Measurements from ENCODE around the gene INPP5E. TPM values are rescaled to one million over a fixed set of nuclear protein-coding genes. Genes with fewer than 3 reads are reported as not detected.

INPP5E gene
- total and polyA plus RNA-seq, 10 of the 15 experiments (the other 5 are each of a cell fraction or from before 2014, with no cell fraction given): 0.24 to 16.0 (median 5.3) TPM

DNA sequence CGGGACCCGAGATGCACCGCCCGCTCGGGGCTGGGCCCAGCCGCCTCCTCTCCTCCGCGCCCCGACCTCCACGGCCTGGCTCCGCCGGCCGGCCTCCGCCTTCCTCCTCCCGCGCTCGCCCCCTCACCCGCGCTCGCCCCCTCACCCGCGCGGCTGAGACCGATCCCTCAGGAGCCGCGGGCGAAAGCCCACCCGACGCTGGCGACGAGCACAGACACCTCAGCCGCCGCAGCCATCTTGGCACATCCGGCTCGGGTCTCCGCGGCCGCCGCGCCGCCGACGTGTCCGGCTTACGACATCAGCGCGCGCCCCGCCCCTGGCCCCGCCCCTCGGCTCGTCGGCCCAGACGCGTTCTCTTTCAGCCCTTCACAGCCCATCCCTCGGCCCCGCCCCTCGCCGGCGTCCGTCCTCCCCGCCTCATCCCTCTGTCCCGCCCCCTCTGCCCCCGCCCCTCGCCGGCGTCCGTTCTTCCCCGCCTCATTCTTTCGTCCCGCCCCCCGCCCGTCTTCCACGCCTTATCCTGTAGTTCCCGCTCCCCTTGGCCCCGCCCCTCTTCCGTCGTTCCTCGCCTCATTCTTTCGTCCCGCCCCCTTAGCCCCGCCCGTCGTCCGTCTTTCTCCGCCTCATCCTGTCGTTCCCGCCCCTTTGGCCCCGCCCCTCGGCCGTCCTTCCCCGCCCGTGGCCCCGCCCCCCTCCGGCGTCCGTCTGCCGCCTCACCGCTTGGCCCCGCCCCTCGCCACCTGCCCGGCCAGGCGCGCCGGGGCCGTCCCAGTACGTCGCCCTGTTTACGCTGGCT, 43.3 kb upstream of the INPP5E start, which contains the start of gene SEC16A (continued):
- TF ChIP-seq, protein P1, sequence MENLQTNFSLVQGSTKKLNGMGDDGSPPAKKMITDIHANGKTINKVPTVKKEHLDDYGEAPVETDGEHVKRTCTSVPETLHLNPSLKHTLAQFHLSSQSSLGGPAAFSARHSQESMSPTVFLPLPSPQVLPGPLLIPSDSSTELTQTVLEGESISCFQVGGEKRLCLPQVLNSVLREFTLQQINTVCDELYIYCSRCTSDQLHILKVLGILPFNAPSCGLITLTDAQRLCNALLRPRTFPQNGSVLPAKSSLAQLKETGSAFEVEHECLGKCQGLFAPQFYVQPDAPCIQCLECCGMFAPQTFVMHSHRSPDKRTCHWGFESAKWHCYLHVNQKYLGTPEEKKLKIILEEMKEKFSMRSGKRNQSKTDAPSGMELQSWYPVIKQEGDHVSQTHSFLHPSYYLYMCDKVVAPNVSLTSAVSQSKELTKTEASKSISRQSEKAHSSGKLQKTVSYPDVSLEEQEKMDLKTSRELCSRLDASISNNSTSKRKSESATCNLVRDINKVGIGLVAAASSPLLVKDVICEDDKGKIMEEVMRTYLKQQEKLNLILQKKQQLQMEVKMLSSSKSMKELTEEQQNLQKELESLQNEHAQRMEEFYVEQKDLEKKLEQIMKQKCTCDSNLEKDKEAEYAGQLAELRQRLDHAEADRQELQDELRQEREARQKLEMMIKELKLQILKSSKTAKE (IDR thresholded peaks at IDR 0.05; ENCODE audit: low read depth, poor library complexity, severe bottlenecking): no peak
- TF ChIP-seq EZH2 (IDR thresholded peaks at IDR 0.05; ENCODE audit: borderline replicate concordance, control insufficient read depth, low read depth, low read length): no peak
- TF ChIP-seq, protein P2, sequence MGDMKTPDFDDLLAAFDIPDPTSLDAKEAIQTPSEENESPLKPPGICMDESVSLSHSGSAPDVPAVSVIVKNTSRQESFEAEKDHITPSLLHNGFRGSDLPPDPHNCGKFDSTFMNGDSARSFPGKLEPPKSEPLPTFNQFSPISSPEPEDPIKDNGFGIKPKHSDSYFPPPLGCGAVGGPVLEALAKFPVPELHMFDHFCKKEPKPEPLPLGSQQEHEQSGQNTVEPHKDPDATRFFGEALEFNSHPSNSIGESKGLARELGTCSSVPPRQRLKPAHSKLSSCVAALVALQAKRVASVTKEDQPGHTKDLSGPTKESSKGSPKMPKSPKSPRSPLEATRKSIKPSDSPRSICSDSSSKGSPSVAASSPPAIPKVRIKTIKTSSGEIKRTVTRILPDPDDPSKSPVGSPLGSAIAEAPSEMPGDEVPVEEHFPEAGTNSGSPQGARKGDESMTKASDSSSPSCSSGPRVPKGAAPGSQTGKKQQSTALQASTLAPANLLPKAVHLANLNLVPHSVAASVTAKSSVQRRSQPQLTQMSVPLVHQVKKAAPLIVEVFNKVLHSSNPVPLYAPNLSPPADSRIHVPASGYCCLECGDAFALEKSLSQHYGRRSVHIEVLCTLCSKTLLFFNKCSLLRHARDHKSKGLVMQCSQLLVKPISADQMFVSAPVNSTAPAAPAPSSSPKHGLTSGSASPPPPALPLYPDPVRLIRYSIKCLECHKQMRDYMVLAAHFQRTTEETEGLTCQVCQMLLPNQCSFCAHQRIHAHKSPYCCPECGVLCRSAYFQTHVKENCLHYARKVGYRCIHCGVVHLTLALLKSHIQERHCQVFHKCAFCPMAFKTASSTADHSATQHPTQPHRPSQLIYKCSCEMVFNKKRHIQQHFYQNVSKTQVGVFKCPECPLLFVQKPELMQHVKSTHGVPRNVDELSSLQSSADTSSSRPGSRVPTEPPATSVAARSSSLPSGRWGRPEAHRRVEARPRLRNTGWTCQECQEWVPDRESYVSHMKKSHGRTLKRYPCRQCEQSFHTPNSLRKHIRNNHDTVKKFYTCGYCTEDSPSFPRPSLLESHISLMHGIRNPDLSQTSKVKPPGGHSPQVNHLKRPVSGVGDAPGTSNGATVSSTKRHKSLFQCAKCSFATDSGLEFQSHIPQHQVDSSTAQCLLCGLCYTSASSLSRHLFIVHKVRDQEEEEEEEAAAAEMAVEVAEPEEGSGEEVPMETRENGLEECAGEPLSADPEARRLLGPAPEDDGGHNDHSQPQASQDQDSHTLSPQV (IDR thresholded peaks at IDR 0.05): no peak
- TF ChIP-seq SIX5 (IDR thresholded peaks at IDR 0.05; ENCODE audit: low read depth, low read length, severe bottlenecking): peak; percentile 33
- TF ChIP-seq SMAD5 (IDR thresholded peaks at IDR 0.05; ENCODE audit: low read depth): no peak; the same call in 1 of the 2 replicates
- TF ChIP-seq ZNF384 (IDR thresholded peaks at IDR 0.05; ENCODE audit: borderline replicate concordance, low read depth, low read length): no peak
- TF ChIP-seq MTA2 (IDR thresholded peaks at IDR 0.05; ENCODE audit: low read depth): no peak
- no peak for TF ChIP-seq NBN (IDR thresholded peaks at IDR 0.05)
- TF ChIP-seq KAT2A (conservative IDR thresholded peaks at IDR 0.05; ENCODE audit: control insufficient read depth, low read depth, low read length): no peak
- TF ChIP-seq, protein P3, sequence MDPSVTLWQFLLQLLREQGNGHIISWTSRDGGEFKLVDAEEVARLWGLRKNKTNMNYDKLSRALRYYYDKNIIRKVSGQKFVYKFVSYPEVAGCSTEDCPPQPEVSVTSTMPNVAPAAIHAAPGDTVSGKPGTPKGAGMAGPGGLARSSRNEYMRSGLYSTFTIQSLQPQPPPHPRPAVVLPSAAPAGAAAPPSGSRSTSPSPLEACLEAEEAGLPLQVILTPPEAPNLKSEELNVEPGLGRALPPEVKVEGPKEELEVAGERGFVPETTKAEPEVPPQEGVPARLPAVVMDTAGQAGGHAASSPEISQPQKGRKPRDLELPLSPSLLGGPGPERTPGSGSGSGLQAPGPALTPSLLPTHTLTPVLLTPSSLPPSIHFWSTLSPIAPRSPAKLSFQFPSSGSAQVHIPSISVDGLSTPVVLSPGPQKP (IDR thresholded peaks at IDR 0.05; ENCODE audit: low read depth, low read length): peak; percentile 66; the same call in 1 of the 2 replicates
- no peak for TF ChIP-seq FOXK2 (IDR thresholded peaks at IDR 0.05)
- TF ChIP-seq SMAD1 (IDR thresholded peaks at IDR 0.05; ENCODE audit: low read depth, partially characterized antibody): no peak
- TF ChIP-seq CHD4 (IDR thresholded peaks at IDR 0.05): no peak
- no peak for TF ChIP-seq NFYB (IDR thresholded peaks at IDR 0.05; ENCODE audit: insufficient read depth, low read depth, low read length)
- peak; percentile 67 for TF ChIP-seq HCFC1 (IDR thresholded peaks at IDR 0.05; ENCODE audit: low read length)
- TF ChIP-seq POLR2A (IDR thresholded peaks at IDR 0.05; ENCODE audit: low read depth, low read length): peak; percentile 97
- TF ChIP-seq JUND (IDR thresholded peaks at IDR 0.05; ENCODE audit: low read depth, low read length): no peak
- TF ChIP-seq SUPT20H (IDR thresholded peaks at IDR 0.05; ENCODE audit: borderline replicate concordance, control insufficient read depth, low read depth, low read length): no peak
- peak; percentile 98 for TF ChIP-seq YY1 (IDR thresholded peaks at IDR 0.05; ENCODE audit: low read depth, low read length)
- TF ChIP-seq, protein P4, sequence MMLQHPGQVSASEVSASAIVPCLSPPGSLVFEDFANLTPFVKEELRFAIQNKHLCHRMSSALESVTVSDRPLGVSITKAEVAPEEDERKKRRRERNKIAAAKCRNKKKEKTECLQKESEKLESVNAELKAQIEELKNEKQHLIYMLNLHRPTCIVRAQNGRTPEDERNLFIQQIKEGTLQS (IDR thresholded peaks at IDR 0.05; ENCODE audit: borderline replicate concordance, extremely low read depth, low read depth, low read length): peak; percentile 49; the same call in 1 of the 2 replicates
- no peak for TF ChIP-seq SREBF2 (IDR thresholded peaks at IDR 0.05; ENCODE audit: low read length)
- TF ChIP-seq, protein P5, sequence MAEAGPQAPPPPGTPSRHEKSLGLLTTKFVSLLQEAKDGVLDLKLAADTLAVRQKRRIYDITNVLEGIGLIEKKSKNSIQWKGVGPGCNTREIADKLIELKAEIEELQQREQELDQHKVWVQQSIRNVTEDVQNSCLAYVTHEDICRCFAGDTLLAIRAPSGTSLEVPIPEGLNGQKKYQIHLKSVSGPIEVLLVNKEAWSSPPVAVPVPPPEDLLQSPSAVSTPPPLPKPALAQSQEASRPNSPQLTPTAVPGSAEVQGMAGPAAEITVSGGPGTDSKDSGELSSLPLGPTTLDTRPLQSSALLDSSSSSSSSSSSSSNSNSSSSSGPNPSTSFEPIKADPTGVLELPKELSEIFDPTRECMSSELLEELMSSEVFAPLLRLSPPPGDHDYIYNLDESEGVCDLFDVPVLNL (IDR thresholded peaks at IDR 0.05; ENCODE audit: low read depth, low read length): no peak

Measured in GM12878 (cell line).